WI38 (cell line): ENCODE data around the gene B4GALNT4.

Experiments used
- H3K4me3 ChIP-seq: 2 replicates; pipeline ENCODE4 v1.5.1; 2011; ENCODE audit warnings: low read depth, mild to moderate bottlenecking, control low read depth, low read length
- TF ChIP-seq, protein P1 (sequence below): IDR thresholded peaks from 2 replicates; pipeline ENCODE4 v1.5.1; 2012; ENCODE audit warnings: low read depth, mild to moderate bottlenecking, control low read depth, low read length

B4GALNT4 gene

DNA sequence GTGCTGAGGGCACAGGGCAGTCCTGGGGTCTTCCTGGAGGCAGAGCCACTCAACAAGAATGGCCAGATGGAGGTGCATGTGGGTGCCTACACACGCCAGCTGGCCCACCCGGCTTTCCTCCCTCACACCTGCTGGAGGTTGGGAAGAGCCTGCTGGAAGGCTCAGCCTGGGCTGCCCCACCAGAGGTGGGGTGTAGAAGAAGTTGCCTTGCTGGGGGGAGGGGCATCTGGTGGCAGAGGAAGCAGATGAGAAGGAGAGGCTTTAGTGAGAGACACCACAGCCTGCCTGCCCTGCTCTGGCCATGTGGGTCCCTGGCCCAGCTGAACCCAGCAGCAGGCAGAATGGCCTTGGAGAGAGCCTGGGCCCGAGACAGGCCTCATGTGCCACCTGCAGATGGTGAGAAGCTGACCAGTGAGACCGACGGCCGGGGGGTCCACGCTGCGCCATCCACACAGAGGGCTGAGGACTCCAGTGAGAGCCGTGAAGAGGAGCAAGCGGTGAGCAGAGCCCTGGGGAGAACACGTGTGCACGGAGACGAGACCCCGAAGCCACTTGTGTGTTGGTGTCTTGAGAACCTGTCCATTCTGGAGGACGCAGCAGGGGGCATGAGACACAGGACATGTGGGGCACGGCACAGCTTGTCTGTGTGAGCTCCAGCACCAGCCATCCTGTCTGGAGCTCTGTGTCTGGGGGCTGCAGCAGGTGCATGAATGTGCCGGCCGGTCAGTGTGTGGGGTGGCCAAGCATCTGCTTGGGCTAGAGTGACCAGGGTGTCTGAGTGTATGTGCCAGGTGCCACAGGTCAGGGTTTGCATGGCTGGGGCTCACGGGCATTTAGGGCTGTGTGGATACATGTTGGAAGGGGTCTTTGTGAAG is 2.7 kb downstream of the B4GALNT4 start:
- TF ChIP-seq, protein P1, sequence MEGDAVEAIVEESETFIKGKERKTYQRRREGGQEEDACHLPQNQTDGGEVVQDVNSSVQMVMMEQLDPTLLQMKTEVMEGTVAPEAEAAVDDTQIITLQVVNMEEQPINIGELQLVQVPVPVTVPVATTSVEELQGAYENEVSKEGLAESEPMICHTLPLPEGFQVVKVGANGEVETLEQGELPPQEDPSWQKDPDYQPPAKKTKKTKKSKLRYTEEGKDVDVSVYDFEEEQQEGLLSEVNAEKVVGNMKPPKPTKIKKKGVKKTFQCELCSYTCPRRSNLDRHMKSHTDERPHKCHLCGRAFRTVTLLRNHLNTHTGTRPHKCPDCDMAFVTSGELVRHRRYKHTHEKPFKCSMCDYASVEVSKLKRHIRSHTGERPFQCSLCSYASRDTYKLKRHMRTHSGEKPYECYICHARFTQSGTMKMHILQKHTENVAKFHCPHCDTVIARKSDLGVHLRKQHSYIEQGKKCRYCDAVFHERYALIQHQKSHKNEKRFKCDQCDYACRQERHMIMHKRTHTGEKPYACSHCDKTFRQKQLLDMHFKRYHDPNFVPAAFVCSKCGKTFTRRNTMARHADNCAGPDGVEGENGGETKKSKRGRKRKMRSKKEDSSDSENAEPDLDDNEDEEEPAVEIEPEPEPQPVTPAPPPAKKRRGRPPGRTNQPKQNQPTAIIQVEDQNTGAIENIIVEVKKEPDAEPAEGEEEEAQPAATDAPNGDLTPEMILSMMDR, result no peak
- no peak overlapping the region for H3K4me3 ChIP-seq

DNA sequence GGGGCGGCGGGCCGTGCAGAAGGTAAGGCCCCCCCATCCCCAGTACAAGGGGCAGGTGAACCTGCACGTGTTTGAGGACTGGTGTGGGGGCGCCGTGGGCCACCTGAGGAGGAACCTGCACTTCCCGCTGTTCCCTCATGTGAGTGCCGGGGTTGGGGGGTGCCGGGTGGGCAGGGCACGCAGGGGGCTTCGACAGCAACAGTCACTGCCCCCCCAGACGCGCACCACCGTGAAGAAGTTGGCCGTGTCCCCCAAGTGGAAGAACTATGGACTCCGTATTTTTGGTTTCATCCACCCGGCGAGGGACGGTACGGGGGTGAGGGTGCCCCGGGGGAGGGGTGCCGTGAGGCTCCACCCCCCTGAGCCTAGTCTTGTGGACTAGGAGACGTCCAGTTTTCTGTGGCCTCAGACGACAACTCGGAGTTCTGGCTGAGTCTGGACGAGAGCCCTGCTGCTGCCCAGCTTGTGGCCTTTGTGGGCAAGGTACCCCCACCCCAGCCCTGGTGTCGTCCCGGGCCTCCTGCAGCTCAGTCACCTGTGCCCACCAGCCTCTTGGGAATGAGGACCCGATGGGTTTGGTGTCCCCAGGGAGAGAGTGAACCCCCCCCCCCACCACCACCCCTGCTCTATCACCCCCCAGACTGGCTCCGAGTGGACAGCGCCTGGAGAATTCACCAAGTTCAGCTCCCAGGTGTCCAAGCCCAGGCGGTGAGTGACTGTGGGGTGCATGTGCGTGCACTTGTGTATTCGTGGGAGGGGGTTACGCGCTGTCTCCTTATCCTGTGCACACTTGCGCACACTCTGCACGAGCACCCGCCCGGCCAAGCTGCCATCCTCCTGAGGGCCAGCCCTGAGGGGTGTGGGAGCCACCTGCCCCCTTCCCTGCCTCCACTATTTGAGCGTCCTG is 3.8 kb downstream of the B4GALNT4 start:
- TF ChIP-seq, protein P1, result no peak

DNA sequence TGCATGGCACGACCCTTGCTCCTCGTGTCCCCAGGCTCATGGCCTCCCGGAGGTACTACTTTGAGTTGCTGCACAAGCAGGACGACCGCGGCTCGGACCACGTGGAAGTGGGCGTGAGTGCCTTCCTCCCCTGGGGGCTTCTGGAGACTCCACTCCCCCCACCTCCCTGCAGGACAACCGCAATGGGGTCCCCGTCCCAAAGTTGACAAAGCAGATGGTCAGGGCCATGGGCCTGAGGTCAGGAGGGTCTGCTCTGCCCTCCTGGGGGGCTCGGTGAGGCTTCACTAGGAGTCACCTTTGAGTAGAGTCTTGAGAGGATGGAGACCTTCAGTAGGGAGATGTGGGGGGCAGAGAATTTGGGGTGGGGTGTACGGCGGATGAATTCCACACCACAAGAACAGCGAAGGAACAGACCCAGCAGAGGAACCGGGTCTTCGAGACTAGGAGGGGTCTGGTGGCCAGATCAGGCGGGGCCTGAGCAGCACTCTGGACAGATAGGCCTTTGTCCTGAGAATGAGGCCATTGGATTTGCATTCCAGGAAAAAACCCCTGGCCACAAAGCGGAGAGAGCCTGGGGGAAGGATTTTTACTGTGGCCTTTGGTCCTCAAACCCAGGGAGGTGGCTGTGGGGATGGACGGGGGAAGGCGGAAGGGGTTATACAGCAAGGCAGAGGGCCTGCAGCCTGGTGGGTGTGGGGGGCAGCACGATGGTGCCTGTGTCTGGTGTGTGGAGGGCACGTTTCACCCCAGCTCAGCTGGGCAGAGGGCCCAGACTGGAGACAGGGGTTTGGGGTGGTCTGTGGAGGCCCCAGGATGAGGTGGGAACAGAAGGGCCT is 4.6 kb downstream of the B4GALNT4 start:
- no peak overlapping the region for H3K4me3 ChIP-seq
- TF ChIP-seq, protein P1, result no peak

More for the DNA sequence above, 3.8 kb downstream of the B4GALNT4 start:
- H3K4me3 ChIP-seq, result no peak overlapping the region

DNA sequence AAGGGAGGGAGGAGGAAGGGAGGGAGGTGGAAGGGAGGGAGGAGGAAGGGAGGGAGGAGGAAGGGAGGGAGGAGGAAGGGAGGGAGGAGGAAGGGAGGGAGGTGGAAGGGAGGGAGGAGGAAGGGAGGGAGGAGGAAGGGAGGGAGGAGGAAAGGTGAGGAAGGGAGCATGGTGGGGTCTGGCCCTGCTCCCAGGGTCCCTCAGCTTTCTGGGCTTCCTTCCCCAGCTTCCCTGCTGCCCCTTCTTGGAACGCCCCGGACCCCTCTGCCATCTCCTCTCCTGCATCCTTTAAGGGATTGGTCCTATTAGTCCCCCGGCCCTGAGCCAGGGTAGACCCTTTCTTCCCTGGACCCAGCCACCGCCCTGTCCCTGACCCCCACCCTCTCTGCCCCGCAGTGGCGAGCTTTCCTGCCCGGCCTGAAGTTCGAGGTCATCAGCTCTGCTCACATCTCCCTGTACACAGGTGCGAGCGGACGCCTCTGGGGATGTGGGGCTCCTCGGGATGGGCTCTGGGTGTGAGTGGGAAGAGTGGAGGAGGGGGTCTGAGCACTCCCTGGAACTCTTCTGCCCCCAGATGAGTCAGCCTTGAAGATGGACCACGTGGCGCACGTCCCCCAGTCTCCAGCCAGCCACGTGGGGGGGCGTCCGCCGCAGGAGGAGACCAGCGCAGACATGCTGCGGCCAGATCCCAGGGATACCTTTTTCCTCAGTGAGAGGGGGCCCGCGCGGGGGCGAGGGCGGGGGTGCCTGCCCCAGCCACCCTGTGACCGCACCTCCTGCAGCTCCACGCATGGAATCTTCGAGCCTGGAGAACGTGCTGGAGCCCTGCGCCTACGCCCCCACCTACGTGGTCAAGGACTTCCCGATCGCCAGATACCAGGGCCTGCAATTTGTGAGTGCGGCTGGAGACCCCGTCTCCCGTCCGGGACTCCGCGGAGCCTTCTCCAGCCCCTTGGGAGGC is 6.0 kb downstream of the B4GALNT4 start:
- TF ChIP-seq, protein P1, result no peak
- H3K4me3 ChIP-seq, result no peak overlapping the region

DNA sequence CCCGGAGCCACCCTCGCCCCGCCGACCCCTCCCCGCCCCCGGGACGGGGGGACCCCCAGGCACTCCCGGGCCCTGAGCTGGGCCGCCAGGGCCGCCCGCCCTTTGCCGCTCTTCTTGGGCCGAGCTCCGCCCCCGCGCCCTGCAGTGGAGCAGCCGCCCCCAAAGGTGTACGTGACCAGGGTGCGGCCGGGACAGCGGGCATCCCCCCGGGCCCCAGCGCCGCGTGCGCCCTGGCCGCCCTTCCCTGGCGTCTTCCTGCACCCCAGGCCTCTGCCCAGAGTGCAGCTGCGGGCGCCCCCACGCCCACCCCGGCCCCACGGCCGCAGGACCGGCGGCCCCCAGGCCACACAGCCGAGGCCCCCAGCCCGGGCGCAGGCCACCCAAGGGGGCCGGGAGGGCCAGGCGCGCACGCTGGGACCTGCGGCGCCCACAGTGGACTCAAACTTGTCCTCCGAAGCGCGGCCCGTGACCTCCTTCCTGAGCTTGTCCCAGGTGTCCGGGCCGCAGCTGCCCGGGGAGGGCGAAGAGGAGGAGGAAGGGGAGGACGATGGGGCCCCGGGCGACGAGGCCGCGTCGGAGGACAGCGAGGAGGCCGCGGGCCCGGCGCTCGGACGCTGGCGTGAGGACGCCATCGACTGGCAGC is 7.4 kb downstream of the B4GALNT4 start:
- TF ChIP-seq, protein P1, result no peak
- H3K4me3 ChIP-seq, result no peak overlapping the region
